ENCODE results near the gene FBXO33. TPM values are rescaled to one million over a fixed set of nuclear protein-coding genes. Genes with fewer than 3 reads are reported as not detected.

Gene FBXO33
- total RNA-seq (2014; rRNA removed; shearing (Covaris generic)): 17.0 and 25.7 TPM in 2 replicates

GRCh38 chr14:39432179-39432618, at the start of gene FBXO33:
Gene FBXO33 (minus strand): TSS chr14:39432433. CDS start chr14:39432162, 271 bp downstream.

Other genes with a start within 250 kb of the FBXO33 start
- 14.3 and 15.0 TPM in 2 replicates for gene MIA2, start 198.5 kb downstream of the FBXO33 start, total RNA-seq (2014; rRNA removed; shearing (Covaris generic))

Measured in A375 (cell line).